ENCODE results near the gene ECI1.

GRCh38 chr16:2289282-2289681 is 37.9 kb upstream of the ECI1 start:
- TF ChIP-seq CTCF (IDR thresholded peaks at IDR 0.05) (no peak), POLR2A (IDR thresholded peaks at IDR 0.05) (no peak)

All from body of pancreas (tissue), 4 donors.